ENCODE results near the gene XIRP1. TPM values are rescaled to one million over a fixed set of nuclear protein-coding genes. Genes with fewer than 3 reads are reported as not detected.
"Not testable (repeated sequence)": the region's sequence is repeated elsewhere in the genome, so short reads cannot be mapped to it uniquely, and the experiment has no call there.

Gene XIRP1, protein sequence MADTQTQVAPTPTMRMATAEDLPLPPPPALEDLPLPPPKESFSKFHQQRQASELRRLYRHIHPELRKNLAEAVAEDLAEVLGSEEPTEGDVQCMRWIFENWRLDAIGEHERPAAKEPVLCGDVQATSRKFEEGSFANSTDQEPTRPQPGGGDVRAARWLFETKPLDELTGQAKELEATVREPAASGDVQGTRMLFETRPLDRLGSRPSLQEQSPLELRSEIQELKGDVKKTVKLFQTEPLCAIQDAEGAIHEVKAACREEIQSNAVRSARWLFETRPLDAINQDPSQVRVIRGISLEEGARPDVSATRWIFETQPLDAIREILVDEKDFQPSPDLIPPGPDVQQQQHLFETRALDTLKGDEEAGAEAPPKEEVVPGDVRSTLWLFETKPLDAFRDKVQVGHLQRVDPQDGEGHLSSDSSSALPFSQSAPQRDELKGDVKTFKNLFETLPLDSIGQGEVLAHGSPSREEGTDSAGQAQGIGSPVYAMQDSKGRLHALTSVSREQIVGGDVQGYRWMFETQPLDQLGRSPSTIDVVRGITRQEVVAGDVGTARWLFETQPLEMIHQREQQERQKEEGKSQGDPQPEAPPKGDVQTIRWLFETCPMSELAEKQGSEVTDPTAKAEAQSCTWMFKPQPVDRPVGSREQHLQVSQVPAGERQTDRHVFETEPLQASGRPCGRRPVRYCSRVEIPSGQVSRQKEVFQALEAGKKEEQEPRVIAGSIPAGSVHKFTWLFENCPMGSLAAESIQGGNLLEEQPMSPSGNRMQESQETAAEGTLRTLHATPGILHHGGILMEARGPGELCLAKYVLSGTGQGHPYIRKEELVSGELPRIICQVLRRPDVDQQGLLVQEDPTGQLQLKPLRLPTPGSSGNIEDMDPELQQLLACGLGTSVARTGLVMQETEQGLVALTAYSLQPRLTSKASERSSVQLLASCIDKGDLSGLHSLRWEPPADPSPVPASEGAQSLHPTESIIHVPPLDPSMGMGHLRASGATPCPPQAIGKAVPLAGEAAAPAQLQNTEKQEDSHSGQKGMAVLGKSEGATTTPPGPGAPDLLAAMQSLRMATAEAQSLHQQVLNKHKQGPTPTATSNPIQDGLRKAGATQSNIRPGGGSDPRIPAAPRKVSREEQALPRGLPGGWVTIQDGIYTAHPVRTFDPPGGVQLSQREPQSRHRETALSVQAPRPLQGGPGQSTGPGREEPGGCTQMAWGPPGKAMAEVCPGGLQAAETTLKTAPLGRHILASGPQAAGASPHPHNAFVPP (N-terminal part only)
- total RNA-seq: not detected

DNA sequence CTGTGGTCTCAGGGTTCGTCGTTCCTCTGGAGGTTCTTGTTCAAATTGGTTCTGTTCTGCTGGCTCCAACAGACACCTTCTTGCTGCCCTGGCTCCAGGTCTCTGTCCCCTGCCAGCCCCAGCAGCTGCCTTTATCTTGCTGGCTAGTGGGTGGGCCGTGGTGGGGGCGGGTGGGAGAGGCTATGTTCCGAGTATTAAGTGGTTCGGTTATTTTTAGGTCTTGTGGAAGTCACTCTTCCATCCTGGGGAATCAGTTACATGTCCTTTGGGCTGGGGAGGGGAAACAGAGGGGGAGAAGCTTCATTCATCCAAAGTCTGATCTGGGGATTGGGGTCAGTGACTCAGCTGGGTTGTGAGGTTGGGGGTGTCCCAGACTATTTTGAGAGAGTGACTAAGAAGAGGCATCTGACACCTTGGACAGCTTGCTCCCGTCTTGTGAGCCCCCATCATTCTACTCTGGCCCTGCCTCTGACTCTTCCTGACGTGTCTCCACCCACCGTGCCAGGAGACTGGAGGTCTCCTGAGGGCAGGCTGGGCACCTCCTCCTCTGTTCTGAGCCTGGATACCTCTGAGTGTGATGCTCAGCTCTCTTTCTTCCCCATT lies at the start of gene XIRP1:
XIRP1 (minus strand) TSS at position 106 of the 603 bp plus-strand sequence. CDS start 3,150 bp downstream, outside the sequence.
- no peak for DNase-seq

DNA sequence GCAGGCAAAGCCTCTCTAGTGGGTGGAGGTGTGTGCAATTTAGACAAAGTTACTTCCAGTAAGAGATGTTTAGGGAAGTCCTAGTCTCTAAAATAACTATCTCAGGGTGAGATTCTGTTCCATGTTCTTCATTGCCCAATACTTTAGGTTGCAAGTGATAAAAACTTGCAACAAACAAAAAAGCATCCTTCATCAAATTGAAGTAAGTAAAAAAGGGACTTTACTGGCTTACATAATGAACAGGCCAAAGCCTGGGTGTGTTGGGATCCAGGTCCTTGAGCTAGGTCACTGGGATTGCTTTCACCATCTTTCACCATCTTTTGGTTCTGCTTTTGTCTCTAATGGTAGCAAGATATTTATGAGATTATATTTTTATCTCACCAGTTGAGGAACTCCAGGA lies 49.2 kb upstream of the XIRP1 start:
- no peak for DNase-seq

DNA sequence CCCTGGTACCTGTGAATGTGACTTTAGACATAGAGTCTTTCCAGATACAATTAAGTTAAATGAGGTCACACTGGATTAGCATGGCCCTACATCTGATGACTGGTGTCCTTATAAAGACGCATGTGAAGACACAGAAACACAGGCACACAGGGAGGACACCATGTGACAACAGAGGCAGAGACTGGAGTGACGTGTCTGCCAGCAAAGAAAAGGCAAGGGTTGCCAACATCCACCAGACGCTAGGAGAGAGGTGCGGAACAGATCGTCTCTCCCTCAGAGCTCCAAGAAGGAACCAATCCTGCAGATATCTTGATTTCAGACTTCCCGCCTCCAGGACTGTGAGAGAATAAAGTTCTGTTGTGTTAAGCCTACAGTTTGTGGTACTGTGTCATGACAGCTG lies 44.6 kb upstream of the XIRP1 start:
- DNase-seq: no peak

DNA sequence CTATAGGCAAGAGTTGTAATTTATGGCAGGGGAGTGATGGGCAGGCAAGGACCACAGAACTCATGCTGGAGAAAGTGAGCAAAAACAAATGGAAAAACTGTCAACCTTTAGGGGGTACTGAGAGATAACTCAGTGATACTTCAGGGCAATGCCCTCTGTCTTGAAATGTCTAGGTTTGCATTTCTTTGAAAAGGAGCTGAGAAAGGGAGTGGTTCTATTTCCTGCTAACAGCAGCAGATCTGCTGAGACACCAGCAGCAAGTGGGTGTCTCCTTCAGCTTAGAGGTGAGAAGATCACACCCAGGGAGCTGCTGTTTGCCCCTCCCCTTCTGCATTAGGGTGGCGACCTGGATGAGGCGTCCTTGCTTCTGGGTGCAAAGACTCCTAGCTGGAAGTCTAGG lies 42.3 kb upstream of the XIRP1 start:
- no peak for DNase-seq

DNA sequence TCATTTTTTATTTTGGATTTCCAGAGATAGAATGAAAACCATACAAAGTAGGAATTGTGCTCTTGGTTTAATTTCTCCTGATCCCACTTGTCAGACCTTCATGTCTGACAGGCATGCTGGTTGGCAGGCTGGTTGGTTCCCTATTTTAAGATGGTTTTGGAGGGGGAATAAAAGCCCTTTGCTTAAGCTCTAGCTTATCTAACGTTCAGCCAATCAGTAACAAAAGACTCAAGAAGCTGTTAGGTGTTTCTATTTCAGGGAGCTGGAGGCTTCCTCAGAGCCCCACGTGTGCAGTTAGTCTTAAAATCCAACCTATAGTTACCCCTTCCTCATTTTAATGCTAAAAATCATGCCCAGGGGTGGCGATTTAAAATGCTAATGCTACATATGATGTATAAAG lies 40.5 kb upstream of the XIRP1 start:
- DNase-seq: no peak

DNA sequence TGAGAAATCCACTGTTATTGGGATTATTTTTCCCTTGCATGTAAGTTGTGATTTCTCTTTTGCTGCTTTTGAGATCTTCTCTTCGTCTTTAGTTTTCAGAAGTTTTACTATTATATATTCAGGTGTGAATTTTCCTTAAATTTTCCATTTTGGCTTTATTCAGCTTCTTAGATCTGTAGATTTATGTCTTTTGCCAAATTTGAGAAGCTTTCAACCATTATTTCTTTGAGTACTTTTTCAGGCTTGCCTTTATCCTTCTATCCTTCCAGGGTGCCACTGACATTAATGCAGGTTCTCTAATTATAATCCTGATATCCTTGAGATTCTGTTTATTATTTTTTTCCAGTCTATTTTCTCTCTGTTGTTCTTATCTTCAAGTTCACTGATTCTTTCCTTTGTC lies 38.1 kb upstream of the XIRP1 start:
- DNase-seq: no peak

DNA sequence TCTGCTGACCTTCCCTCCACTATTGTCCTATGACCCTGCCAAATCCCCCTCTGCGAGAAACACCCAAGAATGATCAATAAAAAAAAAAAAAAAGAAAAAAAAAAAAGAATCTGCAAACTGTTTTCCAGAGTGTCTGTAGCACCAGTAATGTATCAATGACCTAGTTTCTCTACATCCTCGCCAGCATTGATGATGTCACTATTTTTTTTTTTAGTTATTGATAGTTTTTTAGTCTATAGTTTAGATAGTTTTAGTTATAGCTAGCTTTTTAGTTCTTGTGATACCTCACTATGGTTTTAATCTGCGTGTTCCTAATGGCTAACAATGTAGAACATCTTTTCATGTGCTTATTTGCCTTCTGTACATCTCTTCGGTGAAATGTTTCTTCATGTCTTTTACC lies 36.1 kb upstream of the XIRP1 start:
- DNase-seq: no peak

DNA sequence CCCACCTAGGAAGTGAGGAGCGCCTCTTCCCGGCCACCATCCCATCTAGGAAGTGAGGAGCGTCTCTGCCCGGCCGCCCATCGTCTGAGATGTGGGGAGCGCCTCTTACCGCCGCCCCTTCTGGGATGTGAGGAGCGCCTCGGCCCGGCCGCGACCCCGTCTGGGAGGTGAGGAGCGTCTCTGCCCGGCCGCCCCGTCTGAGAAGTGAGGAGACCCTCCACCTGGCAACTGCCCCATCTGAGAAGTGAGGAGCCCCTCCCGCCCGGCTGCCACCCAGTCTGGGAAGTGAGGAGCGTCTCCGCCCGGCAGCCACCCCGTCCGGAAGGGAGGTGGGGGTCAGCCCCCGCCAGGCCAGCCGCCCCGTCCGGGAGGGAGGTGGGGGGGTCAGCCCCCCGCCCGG lies 35.2 kb upstream of the XIRP1 start:
- DNase-seq: not testable (repeated sequence)

DNA sequence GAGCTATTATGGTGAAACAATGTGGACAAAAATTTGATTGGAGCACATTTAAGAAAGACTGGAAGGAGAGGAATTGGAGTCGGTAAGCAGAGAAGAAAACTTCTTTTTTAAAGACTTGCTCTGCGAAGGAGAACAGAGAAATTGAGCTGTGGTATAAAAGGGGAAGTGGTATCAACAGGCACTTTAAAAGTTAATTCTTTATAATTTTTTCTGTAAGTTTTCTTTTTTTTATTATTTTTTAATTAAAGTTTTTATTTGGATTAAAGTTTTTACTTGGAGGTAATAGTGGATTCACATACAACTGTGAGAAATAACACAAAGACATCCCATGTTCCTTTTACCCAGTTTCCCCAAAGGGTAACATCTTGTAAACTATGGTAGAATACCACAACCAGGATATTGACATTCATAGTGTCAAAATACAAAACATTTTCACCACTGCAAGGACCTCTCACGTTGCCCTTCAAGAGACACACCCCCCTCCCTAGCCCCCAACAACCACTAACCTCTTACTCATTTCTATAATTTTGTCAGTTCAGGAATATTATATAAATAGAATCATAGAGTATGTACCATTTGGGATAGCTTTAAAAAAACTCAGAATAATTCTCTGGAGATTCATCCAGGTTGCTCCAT lies 33.8 kb upstream of the XIRP1 start:
- no peak for DNase-seq

DNA sequence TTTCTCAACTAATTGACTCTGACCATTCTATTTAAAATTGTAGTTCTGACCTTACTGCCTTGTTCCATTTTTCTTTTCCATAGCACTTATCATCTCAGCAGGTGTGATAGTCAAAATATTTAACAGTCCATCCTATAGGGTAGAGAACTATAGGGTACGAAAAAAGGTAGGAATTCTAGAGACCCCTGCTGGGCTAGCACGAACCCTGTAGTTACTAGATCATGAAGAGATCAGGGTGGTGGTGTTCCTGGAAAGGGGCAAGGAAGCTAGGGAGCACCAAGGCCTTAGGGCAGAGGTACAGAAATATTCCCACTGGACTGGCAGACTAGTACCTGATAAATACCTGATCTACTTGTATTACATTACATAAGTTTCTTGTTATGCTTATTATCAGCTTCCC lies 31.9 kb upstream of the XIRP1 start:
- DNase-seq: no peak

DNA sequence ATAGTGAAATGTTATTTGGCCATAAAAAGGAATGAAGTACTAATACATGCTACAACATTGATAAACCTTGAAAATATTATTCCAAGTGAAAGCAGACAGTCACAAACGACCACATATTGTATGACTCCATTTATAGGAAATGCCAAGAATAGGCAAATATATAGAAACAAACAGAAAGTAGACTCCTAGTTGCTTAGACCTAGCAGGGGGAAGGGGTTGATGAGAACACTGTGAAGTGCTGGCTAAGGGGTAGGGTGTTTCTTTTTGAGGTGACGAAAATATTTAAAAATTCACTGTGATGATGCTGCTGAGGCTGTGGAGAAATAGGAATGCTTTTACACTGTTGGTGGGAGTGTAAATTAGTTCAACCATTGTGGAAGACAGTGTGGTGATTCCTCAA lies 30.5 kb upstream of the XIRP1 start:
- no peak for DNase-seq

DNA sequence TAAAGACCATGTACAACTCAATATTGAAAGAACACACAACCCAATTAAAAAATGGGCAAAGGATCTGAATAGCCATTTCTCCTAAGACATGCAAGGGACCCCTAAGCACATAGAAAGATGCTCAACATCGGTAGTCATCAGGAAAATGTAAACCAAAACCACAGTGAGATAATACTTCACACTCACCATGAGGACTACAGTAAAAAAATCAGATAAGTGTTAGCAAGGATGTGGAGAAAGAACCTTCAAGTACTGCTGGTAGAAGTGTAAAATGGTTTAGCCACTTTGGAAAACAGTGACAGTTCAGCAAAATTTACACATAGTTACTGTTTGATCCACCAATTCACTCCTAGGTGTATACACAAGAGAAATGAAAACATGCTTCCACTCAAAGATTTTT lies 30.1 kb upstream of the XIRP1 start:
- DNase-seq: no peak

DNA sequence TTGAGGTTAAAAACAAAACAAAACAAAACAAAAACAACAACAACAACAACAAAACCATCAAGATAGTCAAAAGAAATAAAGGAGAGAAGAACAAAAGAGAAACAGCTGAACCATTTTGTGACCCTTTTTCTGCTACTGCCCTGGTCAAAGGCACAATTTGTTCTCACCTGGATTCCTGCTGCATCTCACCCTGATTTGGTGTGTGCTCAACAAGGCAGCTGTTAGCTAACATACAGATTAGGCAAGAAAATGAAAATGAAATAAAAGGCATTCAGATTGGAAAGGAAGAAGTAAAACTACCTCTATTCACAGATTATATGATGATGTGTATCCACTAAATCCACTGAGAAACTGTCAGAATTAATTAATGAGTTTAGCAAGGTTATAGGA lies 28.7 kb upstream of the XIRP1 start:
- no peak for DNase-seq

DNA sequence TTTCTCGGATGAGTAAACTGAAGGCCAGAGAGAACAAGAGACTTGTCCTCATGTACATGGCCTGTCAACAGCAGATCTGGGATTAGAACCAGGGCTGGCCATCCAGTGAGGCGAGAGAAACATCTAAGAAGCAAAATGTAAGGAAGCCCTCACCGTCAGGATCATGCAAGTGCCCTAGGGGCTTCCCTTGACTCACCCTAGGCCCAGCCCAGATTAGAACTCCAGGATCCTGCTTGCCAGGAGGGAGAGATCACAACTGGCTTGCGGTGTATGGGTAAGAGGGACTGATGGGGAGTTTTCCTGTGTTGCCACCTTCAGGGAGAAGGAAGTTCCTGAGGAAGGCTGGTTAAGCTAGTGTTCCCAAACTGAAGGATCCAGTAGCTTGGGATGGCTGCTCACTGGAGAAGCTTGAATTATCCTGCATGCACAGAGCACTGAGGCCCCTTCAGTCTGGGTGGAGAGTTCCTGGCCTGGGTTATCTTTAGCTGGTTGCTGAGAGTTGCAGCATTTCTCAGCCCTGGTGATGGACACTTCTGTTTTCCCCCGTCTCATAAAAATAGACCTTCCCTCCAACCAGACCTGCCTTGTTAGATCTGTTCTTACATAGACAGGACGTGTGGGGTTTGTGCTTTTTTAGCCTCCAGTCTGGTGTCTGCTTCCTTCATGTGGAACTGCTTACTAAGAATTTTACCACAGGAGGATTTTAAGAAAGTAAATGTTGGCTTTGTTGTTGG lies 28.2 kb upstream of the XIRP1 start:
- no peak for DNase-seq

DNA sequence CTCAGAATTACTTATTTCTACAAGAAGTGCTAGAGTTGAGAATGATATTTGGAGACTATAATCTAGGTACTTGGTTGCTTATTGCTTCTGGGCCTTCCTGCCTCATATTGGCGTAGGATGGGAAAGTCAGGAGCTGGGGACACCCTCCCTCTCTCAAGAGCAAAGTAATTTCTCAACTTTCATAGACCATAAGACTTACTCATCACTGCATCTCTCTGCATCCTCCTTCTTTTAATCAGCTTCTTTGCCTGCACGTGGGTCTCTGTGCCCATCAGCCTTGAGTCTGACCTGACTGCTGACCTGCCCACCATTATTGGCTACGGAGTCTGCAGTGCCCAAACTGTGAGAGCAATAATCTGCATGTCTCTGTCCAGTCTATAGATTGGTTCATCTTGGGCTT lies 27.3 kb upstream of the XIRP1 start:
- no peak for DNase-seq

DNA sequence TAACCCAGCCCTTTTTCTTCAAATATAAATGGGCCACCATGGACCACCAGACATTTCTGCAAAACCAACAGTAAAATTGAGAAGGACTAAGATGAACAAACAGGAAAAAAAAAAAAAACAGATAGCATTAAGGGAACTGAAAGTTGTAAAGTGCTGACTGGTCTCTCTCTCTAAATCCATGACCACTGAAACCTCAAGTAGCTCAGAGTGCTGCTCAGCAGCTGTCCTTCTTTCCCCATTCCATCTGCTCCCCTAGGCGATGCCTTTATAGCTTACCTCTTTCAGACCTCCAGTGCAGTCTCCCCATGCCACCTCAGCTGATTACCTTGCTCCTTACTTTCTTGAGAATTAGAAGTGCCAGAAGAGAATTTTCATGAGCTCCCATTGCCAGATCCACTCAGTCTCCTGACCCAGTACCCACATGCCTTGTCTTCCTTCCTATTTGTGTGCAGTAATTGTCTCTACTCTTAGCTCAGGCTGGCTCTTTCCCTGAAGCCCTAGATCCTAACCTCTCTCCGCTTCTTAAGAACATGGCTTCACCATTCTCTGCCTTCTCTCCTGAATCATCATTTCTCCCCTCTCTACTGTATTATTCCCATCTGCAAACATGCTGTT lies 23.9 kb upstream of the XIRP1 start:
- no peak for DNase-seq

DNA sequence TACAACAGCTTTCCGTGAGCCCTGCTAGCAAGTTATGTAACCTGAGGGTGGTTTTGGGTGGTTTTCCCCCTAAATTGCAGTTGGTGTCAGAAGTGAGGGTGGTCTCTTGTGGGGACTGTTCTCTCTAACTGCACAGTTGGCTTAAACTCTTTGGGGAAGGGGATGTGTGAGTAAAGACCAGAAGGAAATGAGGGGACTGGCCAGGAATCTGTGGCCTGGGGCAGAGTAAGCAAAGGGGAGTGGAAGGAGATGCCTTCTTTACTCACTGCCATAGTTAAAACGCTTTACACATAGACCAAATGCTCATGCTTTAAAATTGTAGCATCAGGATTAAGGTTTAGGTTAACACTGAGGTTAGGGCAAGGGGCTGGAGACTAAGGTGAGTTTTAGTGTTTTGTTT lies 21.2 kb upstream of the XIRP1 start:
- no peak for DNase-seq

DNA sequence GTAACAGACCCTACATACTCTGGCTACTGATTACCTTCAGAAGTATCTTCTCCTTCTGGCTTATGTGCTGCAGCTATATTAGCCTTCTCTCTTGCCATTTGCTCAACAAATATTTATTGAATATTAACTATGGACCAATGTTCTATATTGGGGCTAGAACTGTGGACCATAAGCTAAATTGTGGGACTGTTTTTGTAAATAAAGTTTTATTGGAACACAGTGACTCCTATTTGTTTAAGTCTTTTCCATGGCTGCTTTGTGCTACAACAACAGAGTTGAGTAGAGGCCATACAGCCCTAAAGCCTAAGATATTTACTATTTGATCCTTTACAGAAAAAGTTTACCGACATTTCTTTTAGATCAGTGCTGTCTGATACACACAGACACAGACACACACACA lies 20.3 kb upstream of the XIRP1 start:
- no peak for DNase-seq

DNA sequence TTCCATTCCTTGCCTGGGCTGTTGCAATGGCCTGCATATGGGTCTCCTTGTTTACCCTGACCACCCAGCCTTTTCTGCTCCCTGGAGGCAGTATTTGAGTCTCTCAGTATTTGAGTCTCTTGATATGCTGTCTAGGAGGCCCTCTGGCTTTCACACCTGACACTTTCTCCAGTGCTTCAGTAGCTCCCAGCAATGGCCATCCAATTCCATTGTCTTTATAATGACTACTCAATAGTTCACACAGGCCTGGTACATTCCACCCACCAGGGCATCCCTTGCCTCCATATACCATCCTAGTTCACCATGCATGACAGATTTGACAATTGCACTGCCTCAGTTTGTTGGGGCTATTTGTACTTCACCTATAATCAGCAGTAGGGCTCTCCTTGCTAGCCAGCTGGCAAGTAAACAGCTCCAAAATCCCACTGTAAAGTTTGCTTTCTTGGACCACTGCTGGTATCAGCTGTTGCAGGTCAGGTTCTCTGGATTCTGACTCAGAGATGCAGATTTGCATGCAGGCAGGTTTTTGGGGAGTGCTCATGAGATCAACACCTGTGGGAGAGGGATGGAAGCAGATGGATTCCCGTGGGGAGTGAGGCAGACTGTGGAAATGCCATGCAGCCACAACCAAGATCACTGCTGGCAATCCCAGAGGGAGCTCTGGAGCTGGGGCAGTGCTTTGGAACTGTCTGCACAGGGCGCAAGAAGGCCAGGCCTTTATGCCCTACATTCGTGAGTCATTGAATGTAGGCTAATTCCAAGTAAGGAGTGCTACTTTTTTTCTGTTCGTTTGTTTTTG lies 19.1 kb upstream of the XIRP1 start:
- no peak for DNase-seq

DNA sequence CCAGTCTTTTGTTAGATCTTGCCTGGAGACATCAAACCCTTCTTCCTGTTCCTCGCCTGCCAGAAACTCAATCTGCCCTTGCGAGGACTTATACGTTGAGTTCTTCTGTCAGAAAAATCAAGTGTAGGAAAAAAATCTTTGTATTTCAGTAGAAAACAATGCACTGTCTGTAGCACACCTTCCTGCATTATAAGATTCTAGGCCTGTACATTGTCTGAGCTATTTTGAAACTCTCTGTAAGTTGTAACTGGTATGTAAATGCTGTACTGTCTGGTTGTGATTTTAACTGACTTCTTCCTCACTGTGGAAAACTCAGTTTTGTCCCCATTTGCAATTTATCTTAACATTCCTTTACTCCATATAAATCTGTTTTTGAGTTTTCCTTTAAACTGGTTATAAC lies 17.7 kb upstream of the XIRP1 start:
- no peak for DNase-seq
